Regular cardiac myocyte (primary cell): ENCODE measurements around the gene MEIS3. TPM values are rescaled to one million over a fixed set of nuclear protein-coding genes. Genes with fewer than 3 reads are reported as not detected.

ENCODE experiments used
- total RNA-seq: library from RNA; depleted of rRNA; stranded (reverse); fragments of >200 nt; gene quantifications from 2 replicates; pipeline ENCODE4 v1.2.3, GENCODE V29; 2014

Gene MEIS3
- total RNA-seq: 24.3 and 56.7 TPM in 2 replicates

DNA sequence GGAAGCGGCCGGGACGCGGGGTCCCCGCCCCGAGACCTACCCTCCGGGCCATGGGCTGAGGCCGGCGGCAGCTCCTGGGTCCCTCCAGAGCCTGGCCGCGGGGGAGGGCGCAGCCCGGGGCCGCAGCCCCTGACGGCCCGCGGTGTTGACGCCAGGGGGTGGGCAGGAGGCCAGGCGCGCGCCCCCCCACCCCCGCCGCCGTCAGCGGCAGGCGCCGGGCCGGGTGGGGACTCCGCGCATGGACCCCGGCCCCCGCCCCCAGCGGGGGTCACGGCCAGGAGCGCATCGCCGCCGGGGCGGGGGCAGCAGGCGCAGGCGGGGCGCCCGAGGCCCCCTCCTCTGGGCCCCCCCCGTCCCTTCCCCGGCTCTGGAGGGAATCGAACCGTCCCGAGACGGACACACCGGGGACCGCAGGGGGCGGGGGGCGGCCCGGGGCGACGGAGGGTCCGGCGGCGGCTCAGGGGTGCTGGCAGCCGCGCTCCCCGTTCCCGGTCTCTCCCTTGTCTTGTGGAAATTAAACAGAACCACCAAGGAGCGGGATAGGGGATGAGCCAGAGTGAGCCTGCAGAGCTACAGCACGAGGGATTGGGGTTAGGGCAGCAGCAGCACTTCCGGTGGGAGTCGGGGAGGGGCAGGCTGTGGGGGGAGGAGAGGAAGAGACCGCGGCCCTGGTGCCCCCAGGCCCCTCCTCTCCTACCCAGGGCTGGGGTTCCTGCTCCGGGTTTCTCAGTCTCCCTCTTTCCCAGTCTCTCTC lies at the start of gene MEIS3:
TSS of gene MEIS3 (minus strand) at position 498 of the 754 bp plus-strand sequence. CDS start at position 52, 446 bp downstream.

Other genes starting within 250 kb of the MEIS3 start
- 10.2 and 16.1 TPM in 2 replicates for gene BBC3, start 188.3 kb downstream of the MEIS3 start, total RNA-seq
- 6.2 and 20.1 TPM in 2 replicates for gene CCDC9, start 163.0 kb downstream of the MEIS3 start, total RNA-seq
- gene INAFM1, start 144.6 kb downstream of the MEIS3 start, total RNA-seq: 2.1 and 2.3 TPM in 2 replicates
- gene C5AR1, start 109.7 kb downstream of the MEIS3 start, total RNA-seq: 0.28 and 0.58 TPM in 2 replicates
- gene C5AR2, start 87.4 kb downstream of the MEIS3 start, total RNA-seq: under 0.01 TPM in 2 replicates
- 9.6 and 17.6 TPM in 2 replicates for gene DHX34, start 70.2 kb downstream of the MEIS3 start, total RNA-seq
- not detected in 2 replicates for gene SLC8A2, start 52.4 kb upstream of the MEIS3 start, total RNA-seq
- gene KPTN, start 64.7 kb upstream of the MEIS3 start, total RNA-seq: 3.7 and 4.2 TPM in 2 replicates
- gene NAPA, start 95.5 kb upstream of the MEIS3 start, total RNA-seq: 64.0 and 64.6 TPM in 2 replicates
- under 0.01 and 0.85 TPM in 2 replicates for gene ZNF541, start 153.6 kb upstream of the MEIS3 start, total RNA-seq
- gene BICRA, start 189.6 kb upstream of the MEIS3 start, total RNA-seq: 2.0 and 3.1 TPM in 2 replicates